A673 (cell line): Measurements from ENCODE around the gene NETO1.

Experiments used
- CTCF ChIP-seq: fragments of 300-800, 200-600 bp; sonication (generic); conservative IDR thresholded peaks from 2 replicates; pipeline ENCODE4 v1.5.1; 2017; ENCODE audit warnings: low read depth, mild to moderate bottlenecking, antibody characterized with exemption, low read length, moderate library complexity, mixed read lengths
- EZH2 ChIP-seq: fragments of 200-600 bp; sonication (generic); IDR thresholded peaks from 2 replicates; pipeline ENCODE4 v1.6.1; 2017; ENCODE audit warnings: borderline replicate concordance, low read depth, mild to moderate bottlenecking, mixed read lengths, antibody characterized with exemption, low read length; ENCODE audit not compliant: poor library complexity, severe bottlenecking

- TF ChIP-seq EZH2: no peak
- no peak for TF ChIP-seq CTCF
Measured at GRCh38 chr18:72820571-72820970, 47.2 kb downstream of the NETO1 start.
